ENCODE results near the gene CYTH3.

CYTH3 gene

DNA sequence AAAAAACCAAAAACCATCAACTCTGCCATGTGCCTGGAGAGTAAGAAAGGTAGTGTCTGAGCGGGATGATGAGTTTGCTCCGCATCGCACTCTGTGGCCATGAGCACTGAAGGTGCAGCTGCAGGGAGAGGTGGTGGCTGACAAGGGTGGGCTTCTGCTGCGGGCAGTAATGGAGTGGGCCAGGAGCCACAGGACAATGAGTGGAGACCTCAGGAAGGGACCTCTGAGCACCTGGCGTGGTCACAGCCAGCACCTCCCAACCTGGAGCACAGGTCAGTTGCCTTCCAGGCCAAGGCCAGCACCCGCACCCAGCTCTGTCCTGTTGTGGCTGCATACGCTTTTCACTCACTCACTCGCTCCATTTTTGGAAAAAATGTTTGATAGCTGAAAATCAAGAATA is 125.8 kb downstream of the CYTH3 start:
- no peak overlapping the region for H3K27ac ChIP-seq
- TF ChIP-seq, protein P1, sequence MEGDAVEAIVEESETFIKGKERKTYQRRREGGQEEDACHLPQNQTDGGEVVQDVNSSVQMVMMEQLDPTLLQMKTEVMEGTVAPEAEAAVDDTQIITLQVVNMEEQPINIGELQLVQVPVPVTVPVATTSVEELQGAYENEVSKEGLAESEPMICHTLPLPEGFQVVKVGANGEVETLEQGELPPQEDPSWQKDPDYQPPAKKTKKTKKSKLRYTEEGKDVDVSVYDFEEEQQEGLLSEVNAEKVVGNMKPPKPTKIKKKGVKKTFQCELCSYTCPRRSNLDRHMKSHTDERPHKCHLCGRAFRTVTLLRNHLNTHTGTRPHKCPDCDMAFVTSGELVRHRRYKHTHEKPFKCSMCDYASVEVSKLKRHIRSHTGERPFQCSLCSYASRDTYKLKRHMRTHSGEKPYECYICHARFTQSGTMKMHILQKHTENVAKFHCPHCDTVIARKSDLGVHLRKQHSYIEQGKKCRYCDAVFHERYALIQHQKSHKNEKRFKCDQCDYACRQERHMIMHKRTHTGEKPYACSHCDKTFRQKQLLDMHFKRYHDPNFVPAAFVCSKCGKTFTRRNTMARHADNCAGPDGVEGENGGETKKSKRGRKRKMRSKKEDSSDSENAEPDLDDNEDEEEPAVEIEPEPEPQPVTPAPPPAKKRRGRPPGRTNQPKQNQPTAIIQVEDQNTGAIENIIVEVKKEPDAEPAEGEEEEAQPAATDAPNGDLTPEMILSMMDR (IDR thresholded peaks at IDR 0.05), result no peak
- no peak for TF ChIP-seq ZFX (IDR thresholded peaks at IDR 0.05; ENCODE audit: borderline replicate concordance)

- no peak for TF ChIP-seq ZFX (IDR thresholded peaks at IDR 0.05; ENCODE audit: borderline replicate concordance)
- TF ChIP-seq, protein P1 (IDR thresholded peaks at IDR 0.05), result no peak
- no peak overlapping the region for H3K27ac ChIP-seq
Measured at GRCh38 chr7:6143997-6144396, 128.4 kb downstream of the CYTH3 start.

- H3K27ac ChIP-seq, result no peak overlapping the region
- TF ChIP-seq, protein P1 (IDR thresholded peaks at IDR 0.05), result no peak
- TF ChIP-seq ZFX (IDR thresholded peaks at IDR 0.05; ENCODE audit: borderline replicate concordance), result no peak
Measured at GRCh38 chr7:6142871-6143380, 129.5 kb downstream of the CYTH3 start.

DNA sequence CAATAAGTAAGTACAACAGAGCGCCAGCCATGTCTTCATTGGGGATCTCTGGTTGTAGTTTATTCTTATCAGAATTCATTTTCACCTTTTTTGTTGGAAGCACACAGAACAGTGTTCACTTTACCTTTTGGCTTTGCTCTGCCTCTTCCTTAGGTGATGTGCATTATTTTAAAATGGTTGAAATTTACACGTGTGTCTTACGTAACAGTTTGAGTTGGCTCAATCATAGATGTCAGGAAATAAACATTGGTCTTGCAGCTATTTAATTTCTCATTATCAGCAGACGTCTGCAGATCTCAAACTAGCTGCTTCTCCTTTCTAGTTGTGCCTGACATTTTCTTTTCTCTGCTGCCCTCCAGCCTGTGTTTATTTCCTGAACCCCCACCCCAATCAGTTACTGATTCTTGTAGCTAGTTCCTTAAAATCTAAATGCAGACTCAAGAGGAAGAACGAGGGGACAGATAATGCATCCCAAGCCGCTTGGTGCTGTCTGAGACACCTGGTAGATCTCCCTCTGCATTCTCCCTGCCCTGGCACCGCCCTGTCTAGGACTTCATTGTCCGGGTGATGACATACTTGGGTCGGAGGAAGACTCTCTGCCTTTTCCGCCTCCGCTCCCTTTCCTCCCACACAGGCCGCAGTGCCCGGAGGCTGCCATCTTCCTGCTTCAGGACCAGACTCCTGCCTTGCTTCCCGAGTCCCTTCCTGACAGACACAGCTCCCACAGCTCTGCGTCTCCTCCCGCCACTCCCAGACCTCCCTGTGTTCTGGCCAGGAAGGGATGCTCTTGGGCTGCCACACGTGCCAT is 133.0 kb downstream of the CYTH3 start:
- no peak overlapping the region for H3K27ac ChIP-seq
- TF ChIP-seq ZFX (IDR thresholded peaks at IDR 0.05; ENCODE audit: borderline replicate concordance), result no peak
- TF ChIP-seq, protein P1 (IDR thresholded peaks at IDR 0.05), result no peak

DNA sequence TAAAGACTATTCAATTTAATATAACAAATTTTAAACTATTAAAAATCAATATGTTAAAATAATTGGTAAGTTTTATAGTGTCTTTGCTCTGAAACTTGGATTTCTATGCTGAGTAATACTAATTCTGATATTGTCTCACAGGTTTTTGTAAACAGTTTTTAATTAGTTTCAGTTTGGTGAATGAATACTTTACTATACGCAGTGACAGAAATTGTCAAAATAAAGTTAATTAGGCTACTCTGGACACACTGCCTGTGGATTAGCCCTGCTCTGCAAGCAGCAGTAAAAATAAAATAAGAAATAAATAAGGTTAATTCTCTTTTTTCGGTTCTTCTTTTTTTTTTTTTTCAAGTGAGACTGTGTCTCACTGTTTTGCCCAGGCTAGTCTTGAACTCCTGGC is 135.9 kb downstream of the CYTH3 start:
- TF ChIP-seq ZFX (IDR thresholded peaks at IDR 0.05; ENCODE audit: borderline replicate concordance), result no peak
- TF ChIP-seq, protein P1 (IDR thresholded peaks at IDR 0.05), result no peak
- no peak overlapping the region for H3K27ac ChIP-seq

DNA sequence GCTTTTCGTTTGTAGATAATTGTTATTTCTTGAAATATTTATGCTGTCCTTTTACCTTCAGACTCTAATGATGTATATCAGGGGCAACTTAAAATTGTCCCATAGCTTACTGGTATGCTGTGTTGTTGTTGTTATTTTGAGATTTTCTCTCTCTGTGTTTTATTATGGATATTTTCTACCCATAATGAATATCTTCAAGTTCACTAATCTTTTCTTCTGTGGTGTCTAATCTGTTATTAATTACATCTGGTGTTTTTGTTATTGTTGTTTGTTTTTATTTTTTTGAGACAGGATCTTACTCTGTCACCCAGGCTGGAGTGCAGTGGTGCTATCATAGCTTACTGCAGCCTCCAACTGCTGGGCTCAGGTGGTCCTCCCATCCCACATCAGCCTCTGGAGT is 139.2 kb downstream of the CYTH3 start:
- TF ChIP-seq, protein P1 (IDR thresholded peaks at IDR 0.05), result no peak
- TF ChIP-seq ZFX (IDR thresholded peaks at IDR 0.05; ENCODE audit: borderline replicate concordance), result no peak
- no peak overlapping the region for H3K27ac ChIP-seq

- TF ChIP-seq ZFX (IDR thresholded peaks at IDR 0.05; ENCODE audit: borderline replicate concordance), result no peak
- TF ChIP-seq, protein P1 (IDR thresholded peaks at IDR 0.05), result no peak
- H3K27ac ChIP-seq, result no peak overlapping the region
Measured at GRCh38 chr7:6130007-6130587, 142.3 kb downstream of the CYTH3 start.

Data from 22Rv1 (cell line).